ENCODE data around the gene ELP5.

The ELP5 gene

GRCh38 chr17:7250695-7251627 lies 1.1 kb upstream of the ELP5 start:
- peaks cover 80% of the 10 kb centered on the region for H3K79me2 ChIP-seq (ENCODE audit: insufficient read depth, low read length)

GRCh38 chr17:7251661-7252175 lies 297 bp upstream of the ELP5 start, which contains the start of gene CTDNEP1:
CTDNEP1 (minus strand) TSS chr17:7251734; CDS start chr17:7251296, 438 bp downstream.
- Histone ChIP-seq H3K27me3 (ENCODE audit: insufficient read depth, low read length, poor library complexity, severe bottlenecking) (no peaks in the 10 kb centered on the region), H4K20me1 (ENCODE audit: insufficient read depth, low read length, poor library complexity, severe bottlenecking) (peaks cover 40% of the 10 kb centered on the region), H2AFZ (ENCODE audit: low read length) (peak within 1 kb of the TSS; percentile 94), H3K9me3 (ENCODE audit: insufficient read depth, low read depth, low read length) (no peaks in the 10 kb centered on the region), H3K79me2 (ENCODE audit: insufficient read depth, low read length) (peaks cover 72% of the 10 kb centered on the region), H3K9ac (ENCODE audit: low read depth, low read length, poor library complexity, severe bottlenecking) (peak within 1 kb of the TSS; percentile 87), H3K4me2 (ENCODE audit: low read depth, low read length, poor library complexity, severe bottlenecking) (peak within 1 kb of the TSS; percentile 99), H3K36me3 (ENCODE audit: insufficient read depth, low read length) (peaks cover 11% of the 10 kb centered on the region; the same call in 1 of the 2 replicates), H3F3A (ENCODE audit: low read depth) (no peaks in the 10 kb centered on the region), H3K4me1 (ENCODE audit: insufficient read depth, low read length, poor library complexity, severe bottlenecking) (peaks cover 37% of the 10 kb centered on the region), H3K4me3 (ENCODE audit: low read length, poor library complexity, severe bottlenecking) (peak within 1 kb of the TSS; percentile 84), H3K9me2 (replicated peaks; ENCODE audit: low read depth, low read length) (no peaks in the 10 kb centered on the region)
- TF ChIP-seq, protein P1, sequence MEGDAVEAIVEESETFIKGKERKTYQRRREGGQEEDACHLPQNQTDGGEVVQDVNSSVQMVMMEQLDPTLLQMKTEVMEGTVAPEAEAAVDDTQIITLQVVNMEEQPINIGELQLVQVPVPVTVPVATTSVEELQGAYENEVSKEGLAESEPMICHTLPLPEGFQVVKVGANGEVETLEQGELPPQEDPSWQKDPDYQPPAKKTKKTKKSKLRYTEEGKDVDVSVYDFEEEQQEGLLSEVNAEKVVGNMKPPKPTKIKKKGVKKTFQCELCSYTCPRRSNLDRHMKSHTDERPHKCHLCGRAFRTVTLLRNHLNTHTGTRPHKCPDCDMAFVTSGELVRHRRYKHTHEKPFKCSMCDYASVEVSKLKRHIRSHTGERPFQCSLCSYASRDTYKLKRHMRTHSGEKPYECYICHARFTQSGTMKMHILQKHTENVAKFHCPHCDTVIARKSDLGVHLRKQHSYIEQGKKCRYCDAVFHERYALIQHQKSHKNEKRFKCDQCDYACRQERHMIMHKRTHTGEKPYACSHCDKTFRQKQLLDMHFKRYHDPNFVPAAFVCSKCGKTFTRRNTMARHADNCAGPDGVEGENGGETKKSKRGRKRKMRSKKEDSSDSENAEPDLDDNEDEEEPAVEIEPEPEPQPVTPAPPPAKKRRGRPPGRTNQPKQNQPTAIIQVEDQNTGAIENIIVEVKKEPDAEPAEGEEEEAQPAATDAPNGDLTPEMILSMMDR (conservative IDR thresholded peaks at IDR 0.05; ENCODE audit: low read length): no peak
- TF ChIP-seq EZH2phosphoT487 (IDR thresholded peaks at IDR 0.05; ENCODE audit: borderline replicate concordance): no peak

More at GRCh38 chr17:7250695-7251627, 1.1 kb upstream of the ELP5 start:
- Histone ChIP-seq H3K36me3 (ENCODE audit: insufficient read depth, low read length) (peaks cover 14% of the 10 kb centered on the region; the same call in 1 of the 2 replicates), H3K9me3 (ENCODE audit: insufficient read depth, low read depth, low read length) (no peaks in the 10 kb centered on the region), H3F3A (ENCODE audit: low read depth) (no peaks in the 10 kb centered on the region), H4K20me1 (ENCODE audit: insufficient read depth, low read length, poor library complexity, severe bottlenecking) (peaks cover 45% of the 10 kb centered on the region), H3K9ac (ENCODE audit: low read depth, low read length, poor library complexity, severe bottlenecking) (peak overlapping the region; percentile 87), H3K4me2 (ENCODE audit: low read depth, low read length, poor library complexity, severe bottlenecking) (peak overlapping the region; percentile 99), H3K27me3 (ENCODE audit: insufficient read depth, low read length, poor library complexity, severe bottlenecking) (no peaks in the 10 kb centered on the region), H3K4me3 (ENCODE audit: low read length, poor library complexity, severe bottlenecking) (peak overlapping the region; percentile 84), H2AFZ (ENCODE audit: low read length) (no peak overlapping the region), H3K9me2 (replicated peaks; ENCODE audit: low read depth, low read length) (no peaks in the 10 kb centered on the region), H3K4me1 (ENCODE audit: insufficient read depth, low read length, poor library complexity, severe bottlenecking) (peaks cover 37% of the 10 kb centered on the region)
- TF ChIP-seq, protein P1 (conservative IDR thresholded peaks at IDR 0.05; ENCODE audit: low read length): no peak
- no peak for TF ChIP-seq EZH2phosphoT487 (IDR thresholded peaks at IDR 0.05; ENCODE audit: borderline replicate concordance)

GRCh38 chr17:7253082-7253481 lies 1.1 kb downstream of the ELP5 start:
- H3K27me3 ChIP-seq (ENCODE audit: insufficient read depth, low read length, poor library complexity, severe bottlenecking): no peaks in the 10 kb centered on the region
- peaks cover 35% of the 10 kb centered on the region for H4K20me1 ChIP-seq (ENCODE audit: insufficient read depth, low read length, poor library complexity, severe bottlenecking)
- peak overlapping the region; percentile 87 for H3K9ac ChIP-seq (ENCODE audit: low read depth, low read length, poor library complexity, severe bottlenecking)
- H3K4me1 ChIP-seq (ENCODE audit: insufficient read depth, low read length, poor library complexity, severe bottlenecking): peaks cover 37% of the 10 kb centered on the region
- H2AFZ ChIP-seq (ENCODE audit: low read length): no peak overlapping the region
- H3K9me2 ChIP-seq (replicated peaks; ENCODE audit: low read depth, low read length): no peaks in the 10 kb centered on the region
- peak overlapping the region; percentile 84 for H3K4me3 ChIP-seq (ENCODE audit: low read length, poor library complexity, severe bottlenecking)
- H3F3A ChIP-seq (ENCODE audit: low read depth): no peaks in the 10 kb centered on the region
- H3K4me2 ChIP-seq (ENCODE audit: low read depth, low read length, poor library complexity, severe bottlenecking): peak overlapping the region; percentile 87
- H3K9me3 ChIP-seq (ENCODE audit: insufficient read depth, low read depth, low read length): no peaks in the 10 kb centered on the region
- peaks cover 18% of the 10 kb centered on the region; the same call in 1 of the 2 replicates for H3K36me3 ChIP-seq (ENCODE audit: insufficient read depth, low read length)
- peaks cover 58% of the 10 kb centered on the region for H3K79me2 ChIP-seq (ENCODE audit: insufficient read depth, low read length)
- TF ChIP-seq EZH2phosphoT487 (IDR thresholded peaks at IDR 0.05; ENCODE audit: borderline replicate concordance): no peak
- TF ChIP-seq, protein P1 (conservative IDR thresholded peaks at IDR 0.05; ENCODE audit: low read length): no peak

Measured in Loucy (cell line).